RCC 7860 (cell line): ENCODE measurements around the gene PSMB2.

Experiments
- DNase-seq: peaks from one replicate; pipeline ENCODE4 v3.0.0-alpha.2; 2015; ENCODE audit warnings: low spot score
- FAIRE-seq: peaks from 2 replicates; lab custom pipeline; 2012; peaks lifted over from hg19 to GRCh38; lab: Jason Lieb, UNC

The PSMB2 gene

GRCh38 chr1:35574125-35574654 lies 67.1 kb downstream of the PSMB2 start:
- DNase-seq: no peak
- no peak for FAIRE-seq

GRCh38 chr1:35573198-35574124 lies 67.9 kb downstream of the PSMB2 start, which contains the start of gene TFAP2E:
TSS of gene TFAP2E (plus strand) at chr1:35573314. CDS start at chr1:35573578, 264 bp downstream.
- DNase-seq: no peak

GRCh38 chr1:35572296-35572695 lies 69.0 kb downstream of the PSMB2 start:
- DNase-seq: no peak
- no peak for FAIRE-seq

More at GRCh38 chr1:35573198-35574124, 67.9 kb downstream of the PSMB2 start, which contains the start of gene TFAP2E:
- FAIRE-seq: no peak

GRCh38 chr1:35571263-35571662 lies 70.1 kb downstream of the PSMB2 start:
- no peak for FAIRE-seq
- no peak for DNase-seq

GRCh38 chr1:35570589-35571137 lies 70.7 kb downstream of the PSMB2 start:
- no peak for FAIRE-seq

GRCh38 chr1:35569936-35570335 lies 71.4 kb downstream of the PSMB2 start:
- DNase-seq: no peak
- no peak for FAIRE-seq

More at GRCh38 chr1:35570589-35571137, 70.7 kb downstream of the PSMB2 start:
- no peak for DNase-seq

- DNase-seq: peak; percentile 55
- FAIRE-seq: peak; percentile 33
Observed at GRCh38 chr1:35568975-35569395, 72.3 kb downstream of the PSMB2 start.

- FAIRE-seq (no peak), DNase-seq (no peak)
Observed at GRCh38 chr1:35567947-35568558, 73.3 kb downstream of the PSMB2 start.

GRCh38 chr1:35565742-35566133 lies 75.6 kb downstream of the PSMB2 start:
- FAIRE-seq (no peak), DNase-seq (no peak)

- DNase-seq (no peak), FAIRE-seq (no peak)
Observed at GRCh38 chr1:35564884-35565741, 76.2 kb downstream of the PSMB2 start.

- DNase-seq: peak; percentile 61
- no peak for FAIRE-seq
Observed at GRCh38 chr1:35564037-35564883, 77.1 kb downstream of the PSMB2 start.

GRCh38 chr1:35563166-35563565 lies 78.2 kb downstream of the PSMB2 start:
- FAIRE-seq: no peak
- DNase-seq: no peak

- no peak for DNase-seq
- no peak for FAIRE-seq
Observed at GRCh38 chr1:35561972-35562680, 79.2 kb downstream of the PSMB2 start.

GRCh38 chr1:35561297-35561971 lies 79.9 kb downstream of the PSMB2 start:
- FAIRE-seq (no peak), DNase-seq (no peak)

- FAIRE-seq (no peak), DNase-seq (no peak)
Observed at GRCh38 chr1:35560256-35561225, 80.8 kb downstream of the PSMB2 start.

GRCh38 chr1:35559317-35559944 lies 81.9 kb downstream of the PSMB2 start:
- FAIRE-seq: no peak
- no peak for DNase-seq
